PC-3 (cell line): ENCODE data around the gene CMTM1. TPM values are rescaled to one million over a fixed set of nuclear protein-coding genes. Genes with fewer than 3 reads are reported as not detected.

Experiments used
- ATAC-seq: fragments of 200-7000 bp; cut with Tn5 transposase; 2 replicates; pipeline ENCODE4 v1.9.1; 2020; ENCODE audit warnings: mild to moderate bottlenecking, moderate library complexity
- BruUV-seq: library from RNA; stranded (reverse); fragments of 400-500 nt; replicated peaks from 2 replicates; lab custom pipeline; 2021; lab: Mats Ljungman, UMichigan
- CTCF ChIA-PET: fragments of 300-600 bp; sonication (Branson Sonifier 250); formaldehyde crosslinking; loops from one replicate; lab custom pipeline; 2022; ENCODE audit warnings: antibody characterized with exemption; lab: Charles Lee
- POLR2A ChIA-PET: fragments of 300-600 bp; sonication (Branson Sonifier 250); formaldehyde crosslinking; loops from one replicate; lab custom pipeline; 2022; ENCODE audit warnings: antibody characterized with exemption; ENCODE audit not compliant: unreplicated experiment; lab: Charles Lee
- DNase-seq: peaks from one replicate; pipeline ENCODE4 v3.0.0-alpha.2; 2015
- H2AFZ ChIP-seq: fragments of 300-600 bp; sonication (generic); 2 replicates; pipeline ENCODE4 v1.6.0; 2016; ENCODE audit warnings: antibody characterized with exemption, low read length
- H3F3A ChIP-seq: fragments of 300-600 bp; sonication (generic); one replicate; pipeline ENCODE4 v1.6.0; 2017; ENCODE audit warnings: antibody characterized with exemption, low read length, control low read depth, mild to moderate bottlenecking; ENCODE audit not compliant: unreplicated experiment
- H3K27ac ChIP-seq: fragments of 300-600 bp; sonication (generic); 2 replicates; pipeline ENCODE4 v1.5.1; 2016; ENCODE audit warnings: mild to moderate bottlenecking, low read length
- H3K27me3 ChIP-seq: fragments of 300-600 bp; sonication (generic); 2 replicates; pipeline ENCODE4 v1.6.1; 2016; ENCODE audit warnings: low read length, mixed read lengths
- H3K36me3 ChIP-seq: fragments of 300-600 bp; sonication (generic); 2 replicates; pipeline ENCODE4 v1.6.1; 2016; ENCODE audit warnings: low read depth, mixed run types, low read length, mixed read lengths
- H3K4me1 ChIP-seq: fragments of 300-600 bp; sonication (generic); 2 replicates; pipeline ENCODE4 v1.5.1; 2016; ENCODE audit warnings: low read length; ENCODE audit not compliant: insufficient read depth
- H3K4me2 ChIP-seq: fragments of 300-600 bp; sonication (generic); 2 replicates; pipeline ENCODE4 v1.6.0; 2016; ENCODE audit warnings: low read length
- H3K4me3 ChIP-seq: fragments of 300-600 bp; sonication (generic); 2 replicates; pipeline ENCODE4 v1.5.1; 2016; ENCODE audit warnings: mild to moderate bottlenecking, low read length, mixed read lengths
- H3K79me2 ChIP-seq: fragments of 300-600 bp; sonication (generic); 2 replicates; pipeline ENCODE4 v1.6.1; 2017; ENCODE audit warnings: low read length, mixed read lengths
- H3K9ac ChIP-seq: fragments of 300-600 bp; sonication (generic); 2 replicates; pipeline ENCODE4 v1.6.0; 2016; ENCODE audit warnings: mild to moderate bottlenecking, low read length
- H3K9me2 ChIP-seq: fragments of 300-600 bp; sonication (generic); replicated peaks from 2 replicates; pipeline ENCODE4 v1.6.1; 2016; ENCODE audit warnings: mixed run types, low read length, mixed read lengths
- H3K9me3 ChIP-seq: fragments of 300-600 bp; sonication (generic); 2 replicates; pipeline ENCODE4 v1.6.1; 2016; ENCODE audit warnings: low read length, mixed read lengths
- H4K20me1 ChIP-seq: fragments of 300-600 bp; sonication (generic); 2 replicates; pipeline ENCODE4 v1.6.1; 2016; ENCODE audit warnings: low read length, mixed read lengths
- EZH2 ChIP-seq: fragments of 300-600 bp; sonication (generic); IDR thresholded peaks from one replicate; pipeline ENCODE4 v1.6.1; 2017; ENCODE audit warnings: antibody characterized with exemption, mild to moderate bottlenecking, low read length; ENCODE audit not compliant: unreplicated experiment
- EZH2phosphoT487 ChIP-seq: fragments of 300-600 bp; sonication (generic); IDR thresholded peaks from 2 replicates; pipeline ENCODE4 v1.6.1; 2018; ENCODE audit warnings: mild to moderate bottlenecking, antibody characterized with exemption, low read length, borderline replicate concordance
- intact Hi-C: fragments of 100-400 bp; cut with micrococcal nuclease; formaldehyde crosslinking; loops from 2 replicates; pipeline ENCODE4 v1.9.0; 2023
- total RNA-seq: library from RNA; depleted of rRNA; stranded (reverse); fragments of >200 nt; gene quantifications from 2 replicates; pipeline ENCODE4 v1.2.3, GENCODE V29; 2014
- TF ChIP-seq, protein P1 (sequence below): fragments of 300-600 bp; sonication (generic); conservative IDR thresholded peaks from 2 replicates; pipeline ENCODE4 v1.5.1; 2017; ENCODE audit warnings: antibody characterized with exemption, low read depth, mild to moderate bottlenecking, low read length

The CMTM1 gene
- total RNA-seq, 1 experiment from 2014 or later, result 1.4 TPM

- Histone ChIP-seq H3F3A (no peaks in the 10 kb centered on the region), H3K4me3 (peak overlapping the region; percentile 64), H3K9me2 (no peaks in the 10 kb centered on the region), H3K4me1 (peaks cover 21% of the 10 kb centered on the region), H3K36me3 (no peaks in the 10 kb centered on the region), H3K9me3 (no peaks in the 10 kb centered on the region), H3K27ac (no peak overlapping the region), H3K27me3 (no peaks in the 10 kb centered on the region), H3K79me2 (peaks cover 28% of the 10 kb centered on the region), H4K20me1 (no peaks in the 10 kb centered on the region), H2AFZ (peak overlapping the region; percentile 89), H3K9ac (peak overlapping the region; percentile 71), H3K4me2 (peak overlapping the region; percentile 88)
- DNase-seq (no peak), ATAC-seq (no peak)
- CTCF ChIA-PET, result no interaction called here
- POLR2A ChIA-PET, result no interaction called here
- intact Hi-C loops, result loop anchor here (2.0 to 5.0 kb wide), 2 partner anchors 29 to 45 kb away; no protein-coding TSS in a partner anchor
- no peak for TF ChIP-seq EZH2phosphoT487
- TF ChIP-seq, protein P1, sequence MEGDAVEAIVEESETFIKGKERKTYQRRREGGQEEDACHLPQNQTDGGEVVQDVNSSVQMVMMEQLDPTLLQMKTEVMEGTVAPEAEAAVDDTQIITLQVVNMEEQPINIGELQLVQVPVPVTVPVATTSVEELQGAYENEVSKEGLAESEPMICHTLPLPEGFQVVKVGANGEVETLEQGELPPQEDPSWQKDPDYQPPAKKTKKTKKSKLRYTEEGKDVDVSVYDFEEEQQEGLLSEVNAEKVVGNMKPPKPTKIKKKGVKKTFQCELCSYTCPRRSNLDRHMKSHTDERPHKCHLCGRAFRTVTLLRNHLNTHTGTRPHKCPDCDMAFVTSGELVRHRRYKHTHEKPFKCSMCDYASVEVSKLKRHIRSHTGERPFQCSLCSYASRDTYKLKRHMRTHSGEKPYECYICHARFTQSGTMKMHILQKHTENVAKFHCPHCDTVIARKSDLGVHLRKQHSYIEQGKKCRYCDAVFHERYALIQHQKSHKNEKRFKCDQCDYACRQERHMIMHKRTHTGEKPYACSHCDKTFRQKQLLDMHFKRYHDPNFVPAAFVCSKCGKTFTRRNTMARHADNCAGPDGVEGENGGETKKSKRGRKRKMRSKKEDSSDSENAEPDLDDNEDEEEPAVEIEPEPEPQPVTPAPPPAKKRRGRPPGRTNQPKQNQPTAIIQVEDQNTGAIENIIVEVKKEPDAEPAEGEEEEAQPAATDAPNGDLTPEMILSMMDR, result no peak
- no peak for TF ChIP-seq EZH2
- BruUV-seq, result TSS peak; percentile 47
Measured at GRCh38 chr16:66551788-66552285, 14.4 kb upstream of the CMTM1 start.

DNA sequence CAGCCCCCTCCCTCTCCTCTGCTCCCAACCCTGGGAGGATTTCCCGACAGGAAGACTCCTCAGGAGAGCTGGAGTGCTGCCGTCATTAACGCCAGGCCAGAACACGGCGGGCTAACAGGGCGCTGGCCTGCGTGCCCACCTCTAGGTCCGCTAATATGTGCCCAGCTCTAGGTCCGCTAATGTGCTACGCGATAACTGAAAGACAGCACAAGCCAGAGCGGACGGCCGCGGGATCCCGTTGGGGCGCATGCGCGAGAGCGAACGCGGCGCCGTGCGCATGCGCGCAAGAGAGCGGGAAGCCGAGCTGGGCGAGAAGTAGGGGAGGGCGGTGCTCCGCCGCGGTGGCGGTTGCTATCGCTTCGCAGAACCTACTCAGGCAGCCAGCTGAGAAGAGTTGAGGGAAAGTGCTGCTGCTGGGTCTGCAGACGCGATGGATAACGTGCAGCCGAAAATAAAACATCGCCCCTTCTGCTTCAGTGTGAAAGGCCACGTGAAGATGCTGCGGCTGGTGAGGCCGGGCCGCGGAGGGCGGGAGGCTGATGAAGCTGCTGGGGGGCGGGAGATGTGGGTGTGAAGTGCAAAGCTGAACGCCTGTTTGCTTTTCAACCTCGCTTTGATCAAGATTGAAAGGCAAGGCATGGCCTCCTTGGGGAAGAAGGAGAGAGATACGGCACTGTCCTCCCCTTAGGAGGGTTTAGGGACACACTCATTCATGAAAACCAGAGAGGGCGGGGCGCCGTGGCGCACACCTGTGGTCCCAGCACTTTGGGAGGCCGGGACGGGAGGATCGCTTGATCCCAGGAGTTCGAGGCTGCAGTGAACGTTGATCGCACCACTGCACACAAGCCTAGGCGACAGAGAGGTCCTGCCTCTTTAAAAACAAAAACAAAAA, 13.7 kb upstream of the CMTM1 start, which contains the start of gene CKLF:
CKLF (plus strand) TSS at position 291 of the 892 bp plus-strand sequence; CDS start at position 431, 140 bp downstream.
- Histone ChIP-seq H3F3A (no peaks in the 10 kb centered on the region), H3K4me3 (peak within 1 kb of the TSS; percentile 64), H3K36me3 (no peaks in the 10 kb centered on the region), H3K4me1 (peaks cover 21% of the 10 kb centered on the region), H3K4me2 (peak within 1 kb of the TSS; percentile 88), H3K79me2 (peaks cover 28% of the 10 kb centered on the region), H3K9me3 (no peaks in the 10 kb centered on the region), H4K20me1 (no peaks in the 10 kb centered on the region), H3K9me2 (no peaks in the 10 kb centered on the region), H2AFZ (peak within 1 kb of the TSS; percentile 89), H3K27ac (no peak within 1 kb of the TSS), H3K9ac (peak within 1 kb of the TSS; percentile 71), H3K27me3 (no peaks in the 10 kb centered on the region)
- peak; percentile 85 for DNase-seq
- peak; percentile 60 for ATAC-seq
- ChIA-PET POLR2A (interaction anchor here (0.6 to 0.7 kb wide), 2 partner anchors 51 to 72 kb away, joined by 3 to 7 read pairs; no protein-coding TSS in a partner anchor), CTCF (interaction anchor here (0.6 kb wide), 1 partner anchor 162 kb away, joined by 3 read pairs; no protein-coding TSS in a partner anchor)
- intact Hi-C loops, result loop anchor here (5.0 kb wide), 1 partner anchor 45 kb away; no protein-coding TSS in a partner anchor
- BruUV-seq, result TSS peak; percentile 70
- TF ChIP-seq, protein P1, result no peak
- no peak for TF ChIP-seq EZH2phosphoT487
- no peak for TF ChIP-seq EZH2
